GM23248 (cell line): ENCODE measurements around the gene FOXS1.

ENCODE experiments used
- EZH2 ChIP-seq: fragments of 200-600 bp; sonication (generic); IDR thresholded peaks from 2 replicates; pipeline ENCODE4 v1.6.1; 2018; ENCODE audit warnings: antibody characterized with exemption, mild to moderate bottlenecking; ENCODE audit not compliant: insufficient read depth, poor library complexity, severe bottlenecking
- EZH2phosphoT487 ChIP-seq: fragments of 200-600 bp; sonication (generic); IDR thresholded peaks from 2 replicates; pipeline ENCODE4 v1.6.1; 2018; ENCODE audit warnings: antibody characterized with exemption, moderate library complexity, mild to moderate bottlenecking, low read depth; ENCODE audit not compliant: insufficient read depth

- TF ChIP-seq EZH2 (no peak), EZH2phosphoT487 (no peak)
These were observed 36.5 kb upstream of the FOXS1 start for GRCh38 chr20:31881945-31882344.
